GM18870 (cell line): Measurements from ENCODE around the gene SDF4.

Source experiments
- ATAC-seq: cut with Tn5 transposase; IDR thresholded peaks from one replicate; pipeline ENCODE4 v1.9.1; 2021; ENCODE audit warnings: moderate library complexity; ENCODE audit not compliant: unreplicated experiment

The SDF4 gene

DNA sequence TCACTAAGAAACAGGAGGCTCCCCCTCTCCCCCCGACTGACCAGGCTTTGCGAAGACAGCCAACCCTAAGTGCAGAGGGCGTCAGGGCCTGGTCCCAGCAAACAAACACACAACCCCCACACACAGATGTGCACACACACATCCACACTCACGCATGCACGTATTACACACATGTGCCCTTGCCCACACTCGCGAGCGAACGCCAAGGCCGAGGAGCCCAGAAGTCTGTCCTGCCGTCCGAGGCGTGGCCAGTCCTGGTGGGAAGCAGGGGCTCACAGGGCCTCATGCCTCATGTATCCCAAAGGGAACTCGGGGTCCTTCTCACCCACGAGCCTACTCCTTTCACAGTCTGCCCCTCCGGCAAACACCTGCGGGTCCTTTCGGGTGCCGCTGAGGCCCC lies 2.0 kb downstream of the SDF4 start:
- ATAC-seq = no peak

DNA sequence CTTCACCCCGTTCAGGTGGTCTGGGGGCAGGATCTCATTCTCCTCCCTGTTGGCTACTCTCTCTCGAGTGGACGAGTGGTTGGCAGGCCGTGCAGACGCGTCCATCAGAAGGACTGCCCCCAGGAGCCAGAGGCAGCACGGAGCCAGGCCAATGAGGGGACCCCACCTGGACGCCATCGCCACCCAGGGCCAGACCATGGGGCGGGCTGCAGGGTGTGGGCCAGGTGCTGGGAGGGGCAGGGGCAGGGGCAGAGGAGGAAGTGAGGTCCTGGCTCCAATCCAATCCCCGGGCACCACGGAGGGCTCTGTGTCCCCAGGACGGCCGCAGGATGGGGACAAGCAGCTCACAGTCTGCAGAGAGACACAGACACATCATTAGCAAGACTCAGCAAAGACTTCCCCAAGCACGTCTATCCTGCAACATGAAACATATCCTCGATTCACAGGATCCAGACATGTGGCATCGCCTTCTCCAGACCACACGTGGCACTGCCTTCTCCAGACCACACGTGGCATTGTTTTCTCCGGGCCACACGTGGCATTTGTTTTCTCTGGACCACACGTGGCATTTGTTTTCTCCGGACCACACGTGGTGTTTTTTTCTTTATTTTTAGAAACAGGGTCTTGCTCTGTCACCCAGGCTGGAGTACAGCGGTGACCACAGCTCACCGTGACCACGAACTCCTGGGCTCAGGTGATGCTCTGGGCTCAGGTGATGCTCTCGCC lies 3.0 kb downstream of the SDF4 start:
- no peak for ATAC-seq

DNA sequence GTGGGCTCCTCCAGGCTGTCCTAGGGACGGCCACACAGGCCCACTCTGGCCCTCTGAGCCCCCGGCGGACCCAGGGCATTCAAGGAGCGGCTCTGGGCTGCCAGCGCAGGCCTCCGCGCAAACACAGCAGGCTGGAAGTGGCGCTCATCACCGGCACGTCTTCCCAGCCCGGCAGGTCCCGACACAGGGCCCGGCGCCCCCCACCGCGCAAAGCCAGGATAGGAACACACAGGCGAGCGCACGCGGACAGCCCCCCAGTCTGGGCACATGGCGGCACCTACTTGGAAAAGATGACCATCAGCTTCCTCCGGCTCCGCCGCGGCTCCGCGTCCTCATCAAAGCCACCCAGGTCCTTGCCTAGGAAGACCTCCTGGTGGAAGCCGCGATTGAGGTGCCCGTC lies 3.6 kb downstream of the SDF4 start:
- ATAC-seq = no peak

- no peak for ATAC-seq
Measured at GRCh38 chr1:1227386-1227785, 4.4 kb downstream of the SDF4 start.

DNA sequence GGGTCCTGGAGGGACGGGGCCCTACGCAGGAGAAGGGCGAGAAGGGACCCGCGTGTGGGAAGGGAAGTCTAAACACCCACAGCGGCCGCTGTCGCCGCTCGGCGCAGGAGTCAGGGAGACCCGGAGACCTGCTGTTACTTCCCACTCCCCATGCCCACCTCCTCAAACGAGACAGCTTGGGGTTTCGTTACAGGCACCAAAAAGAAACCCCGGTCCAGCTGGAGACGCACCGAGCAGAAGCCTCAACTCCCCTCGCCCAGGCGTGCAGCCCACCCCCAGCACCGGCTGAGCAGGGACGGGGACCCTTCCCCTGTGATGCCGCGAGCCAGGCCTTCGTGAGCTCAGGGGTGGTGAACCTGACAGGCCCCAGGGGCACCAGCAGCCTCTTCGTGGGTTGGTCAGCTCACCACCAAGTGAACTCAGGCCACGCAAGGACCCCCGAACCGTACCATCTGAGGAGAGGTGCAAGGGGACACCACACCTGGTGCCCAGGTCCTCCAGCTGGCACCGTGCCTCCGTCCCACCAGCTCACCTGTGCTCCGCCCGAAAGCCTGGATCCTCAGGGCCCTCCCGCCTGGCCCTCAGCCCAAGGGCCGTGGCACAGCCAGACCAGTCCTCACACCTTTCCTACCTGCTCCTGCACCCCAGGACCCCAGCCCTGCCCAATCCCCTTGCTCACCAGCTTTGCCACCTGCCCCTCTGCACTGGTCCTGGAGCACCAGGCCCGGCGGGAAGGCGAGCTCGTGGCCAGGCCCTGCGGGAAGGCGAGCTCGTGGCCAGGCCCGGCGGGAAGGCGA lies 5.0 kb downstream of the SDF4 start:
- no peak for ATAC-seq

DNA sequence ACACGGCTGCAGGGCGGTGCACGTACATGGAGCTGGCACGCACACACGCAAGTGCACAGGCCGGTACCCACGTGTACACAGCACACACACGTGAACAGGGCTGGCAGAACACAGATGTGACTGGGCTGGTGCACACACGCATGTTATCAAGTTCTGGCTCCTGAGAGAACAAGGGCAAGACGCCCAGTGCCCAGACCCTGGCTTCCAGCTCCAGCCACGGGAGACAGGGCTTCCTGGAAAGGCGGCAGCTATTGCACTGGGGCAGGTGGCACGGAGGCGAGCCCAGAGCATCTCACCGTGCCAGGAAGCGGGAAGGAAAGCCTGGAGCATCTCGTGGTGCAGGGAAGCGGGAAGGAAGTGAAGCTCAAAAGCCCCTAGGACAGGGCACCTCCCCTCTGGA lies 5.9 kb downstream of the SDF4 start:
- ATAC-seq = no peak

GRCh38 chr1:1225238-1225845 lies 6.5 kb downstream of the SDF4 start:
- no peak for ATAC-seq

GRCh38 chr1:1223891-1224290 lies 7.9 kb downstream of the SDF4 start:
- no peak for ATAC-seq

GRCh38 chr1:1223321-1223720 lies 8.5 kb downstream of the SDF4 start:
- ATAC-seq = no peak

DNA sequence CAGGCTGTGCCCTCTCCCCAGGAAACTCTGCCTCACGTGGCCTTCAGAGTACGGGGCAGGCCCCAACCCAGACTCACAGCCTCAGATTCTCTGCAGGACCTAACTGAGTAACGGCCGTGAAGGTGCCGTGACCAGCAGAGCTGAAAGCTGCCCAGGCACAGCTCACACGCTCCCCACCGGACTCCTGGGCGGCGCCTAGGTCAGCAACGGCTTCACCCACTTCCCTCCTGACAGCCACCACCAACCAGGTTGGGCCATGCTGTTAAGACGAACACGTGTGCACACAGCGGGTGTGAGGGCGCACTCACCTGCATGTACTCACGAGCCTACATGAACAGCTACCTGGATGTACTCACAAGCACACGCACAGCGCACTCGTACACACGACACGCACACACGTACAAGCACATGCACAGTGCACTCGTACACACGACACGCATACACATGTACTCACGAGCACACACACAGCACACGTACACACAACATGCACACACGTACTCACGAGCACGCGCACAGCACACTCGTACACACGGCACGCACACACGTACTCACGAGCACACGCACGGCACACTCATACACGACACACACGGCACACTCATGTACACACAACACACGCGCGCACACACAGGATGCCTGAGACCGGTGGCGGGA lies 9.1 kb downstream of the SDF4 start:
- no peak for ATAC-seq

GRCh38 chr1:1221887-1222574 lies 9.8 kb downstream of the SDF4 start:
- no peak for ATAC-seq

- no peak for ATAC-seq
Measured at GRCh38 chr1:1220197-1220596, 11.6 kb downstream of the SDF4 start.

DNA sequence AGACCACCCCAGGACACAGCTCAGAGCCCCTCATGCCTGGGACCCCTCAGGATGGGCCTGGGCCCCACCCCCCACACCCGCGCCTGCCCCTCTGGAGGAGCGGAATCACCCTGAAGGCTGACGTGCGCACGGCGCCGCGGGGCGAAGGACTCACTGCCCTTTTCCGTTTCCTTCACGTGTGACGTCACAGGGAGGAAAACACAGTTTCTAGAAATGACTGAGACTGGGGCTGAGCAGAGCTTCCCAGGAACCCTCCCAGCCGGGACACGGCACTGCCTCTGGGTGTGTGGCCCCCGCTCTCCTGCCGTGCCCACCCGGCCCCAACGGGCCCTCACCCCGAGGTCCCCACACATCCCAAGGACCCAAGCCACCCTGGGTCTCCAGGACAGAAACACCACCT lies 12.5 kb downstream of the SDF4 start:
- ATAC-seq = no peak

GRCh38 chr1:1218524-1219200 lies 13.1 kb downstream of the SDF4 start:
- no peak for ATAC-seq

GRCh38 chr1:1217621-1218523 lies 13.9 kb downstream of the SDF4 start:
- no peak for ATAC-seq

- no peak for ATAC-seq
Measured at GRCh38 chr1:1216770-1217620, 14.8 kb downstream of the SDF4 start.

DNA sequence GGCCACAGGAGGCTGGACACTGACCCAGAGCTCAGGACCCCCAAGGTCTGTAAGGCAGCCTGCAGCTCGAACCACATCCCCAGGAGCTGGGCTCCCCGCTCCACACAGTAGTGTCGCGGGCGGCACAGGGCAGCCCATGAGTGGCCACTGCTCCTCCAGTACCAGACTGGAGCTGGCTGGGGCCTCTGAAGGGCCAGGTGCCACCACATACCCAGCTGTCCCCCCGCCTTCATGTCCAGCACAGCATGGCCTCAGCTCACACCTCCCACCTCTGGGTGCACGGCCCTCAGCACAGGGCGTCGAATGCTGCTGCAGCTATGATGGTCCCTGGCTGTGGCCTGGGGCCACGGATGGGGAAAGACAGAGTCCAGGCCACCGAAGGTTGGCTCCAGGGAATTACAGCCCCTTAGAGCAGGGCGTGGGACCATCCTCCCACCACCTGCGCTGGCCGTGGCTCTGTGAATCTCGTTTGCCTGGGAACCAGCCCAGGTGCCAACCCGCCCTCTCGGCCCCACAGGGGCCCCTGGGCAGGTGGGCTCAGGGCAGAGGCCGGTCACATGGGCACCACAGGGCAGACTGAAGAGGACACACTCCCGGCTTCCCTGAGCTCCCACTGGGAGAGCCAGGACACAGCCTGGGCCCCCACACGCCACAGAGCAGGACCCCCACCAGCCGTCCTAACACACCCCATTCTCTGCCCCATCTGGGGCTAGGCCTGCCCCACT lies 15.8 kb downstream of the SDF4 start:
- no peak for ATAC-seq
